T follicular helper cell (primary cell): ENCODE measurements around the gene ABCF2.

Source experiments
- DNase-seq: peaks from one replicate; pipeline ENCODE4 v3.0.0-alpha.2; 2020; ENCODE audit warnings: low read depth

Gene ABCF2

GRCh38 chr7:151225948-151226510, 976 bp downstream of the ABCF2 start:
- DNase-seq, result no peak

GRCh38 chr7:151223728-151224127, 3.3 kb downstream of the ABCF2 start:
- no peak for DNase-seq

- no peak for DNase-seq
Observed at GRCh38 chr7:151218170-151218569, 8.8 kb downstream of the ABCF2 start.

- no peak for DNase-seq
Observed at GRCh38 chr7:151215396-151215795, 11.6 kb downstream of the ABCF2 start.

GRCh38 chr7:151213826-151214225, 13.2 kb downstream of the ABCF2 start:
- no peak for DNase-seq

- no peak for DNase-seq
Observed at GRCh38 chr7:151212626-151213025, 14.4 kb downstream of the ABCF2 start.

GRCh38 chr7:151211155-151211772, 15.7 kb downstream of the ABCF2 start:
- no peak for DNase-seq

DNA sequence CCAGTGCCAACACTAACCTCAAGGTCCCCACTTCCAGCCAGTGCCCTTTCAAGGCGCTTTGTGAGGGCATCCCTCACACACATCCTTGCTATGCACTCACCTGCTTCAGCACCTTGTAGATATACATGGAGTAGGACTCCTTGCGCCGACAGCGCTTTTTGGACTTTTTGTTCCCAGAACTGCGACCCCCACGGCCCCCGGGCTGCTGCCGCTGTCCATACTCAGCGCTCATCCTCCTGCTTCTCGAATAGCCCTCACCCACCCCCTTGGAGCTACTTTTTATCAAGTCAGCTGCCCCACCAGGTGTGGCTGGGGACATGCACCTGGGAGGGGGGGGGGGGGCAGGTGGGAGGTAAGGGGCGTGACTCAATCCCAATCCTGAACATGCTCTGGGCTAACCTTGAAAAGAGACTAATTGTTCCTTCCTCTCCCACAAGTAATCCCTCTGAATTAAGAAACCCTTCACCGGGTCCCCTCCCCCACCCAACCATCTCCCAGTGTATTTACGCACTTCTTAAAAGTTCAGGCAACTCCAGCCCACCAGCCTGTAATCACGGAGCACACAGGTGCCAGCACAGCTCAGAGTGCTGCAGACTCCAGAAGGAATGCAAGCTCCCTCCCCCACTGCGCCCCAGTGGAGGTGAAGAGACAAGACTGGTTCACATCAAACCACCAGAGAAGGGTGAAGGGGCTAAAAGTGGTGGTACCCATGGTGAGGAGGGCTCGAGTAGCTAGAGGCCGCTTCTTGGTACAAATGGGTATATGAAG, 16.7 kb downstream of the ABCF2 start, which contains the start of gene H2BK1:
Gene H2BK1, minus strand, starts transcription at position 402 of the 768 bp plus-strand sequence. Its CDS starts 170 bp downstream, at position 232.
- no peak for DNase-seq

- DNase-seq, result no peak
Observed at GRCh38 chr7:151209588-151209987, 17.4 kb downstream of the ABCF2 start.

GRCh38 chr7:151208253-151208862, 18.6 kb downstream of the ABCF2 start:
- no peak for DNase-seq

DNA sequence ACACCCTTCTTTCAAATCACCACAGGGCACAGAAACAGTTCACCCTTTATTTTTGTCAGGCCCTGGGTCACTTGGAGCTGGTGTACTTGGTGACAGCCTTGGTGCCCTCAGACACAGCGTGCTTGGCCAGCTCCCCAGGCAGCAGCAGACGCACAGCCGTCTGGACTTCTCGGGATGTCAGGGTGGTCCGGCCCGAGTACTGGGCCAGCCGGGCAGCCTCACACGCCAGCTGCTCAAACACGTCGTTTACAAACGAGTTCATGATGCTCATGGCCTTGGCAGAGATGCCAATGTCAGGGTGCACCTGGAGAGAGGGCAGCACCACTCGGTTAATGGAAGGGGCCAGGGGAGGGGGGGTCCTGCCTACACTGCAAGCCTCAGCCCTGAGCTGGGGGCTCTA, 19.2 kb downstream of the ABCF2 start:
- no peak for DNase-seq

DNA sequence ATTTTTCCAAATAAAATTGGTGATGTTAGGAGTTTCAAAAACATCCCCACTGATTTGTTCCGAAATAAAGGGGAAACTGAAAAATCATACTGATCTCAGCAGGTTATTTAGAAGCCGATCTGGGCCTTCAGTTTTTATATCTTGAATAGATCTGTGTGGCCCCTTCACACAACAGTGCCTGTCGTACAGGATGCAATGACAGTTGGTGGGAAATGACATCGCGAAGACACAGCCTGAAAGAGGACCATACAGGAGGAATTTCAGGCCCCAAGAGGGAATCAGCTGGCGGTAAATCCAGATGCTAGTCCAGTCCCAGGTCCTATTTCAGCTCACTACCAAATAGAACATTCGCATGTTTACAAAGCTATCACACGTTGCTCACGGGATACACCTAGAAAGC, 19.7 kb downstream of the ABCF2 start:
- DNase-seq, result no peak

GRCh38 chr7:151206914-151207313, 20.1 kb downstream of the ABCF2 start:
- no peak for DNase-seq

- no peak for DNase-seq
Observed at GRCh38 chr7:151205730-151206129, 21.3 kb downstream of the ABCF2 start.

DNA sequence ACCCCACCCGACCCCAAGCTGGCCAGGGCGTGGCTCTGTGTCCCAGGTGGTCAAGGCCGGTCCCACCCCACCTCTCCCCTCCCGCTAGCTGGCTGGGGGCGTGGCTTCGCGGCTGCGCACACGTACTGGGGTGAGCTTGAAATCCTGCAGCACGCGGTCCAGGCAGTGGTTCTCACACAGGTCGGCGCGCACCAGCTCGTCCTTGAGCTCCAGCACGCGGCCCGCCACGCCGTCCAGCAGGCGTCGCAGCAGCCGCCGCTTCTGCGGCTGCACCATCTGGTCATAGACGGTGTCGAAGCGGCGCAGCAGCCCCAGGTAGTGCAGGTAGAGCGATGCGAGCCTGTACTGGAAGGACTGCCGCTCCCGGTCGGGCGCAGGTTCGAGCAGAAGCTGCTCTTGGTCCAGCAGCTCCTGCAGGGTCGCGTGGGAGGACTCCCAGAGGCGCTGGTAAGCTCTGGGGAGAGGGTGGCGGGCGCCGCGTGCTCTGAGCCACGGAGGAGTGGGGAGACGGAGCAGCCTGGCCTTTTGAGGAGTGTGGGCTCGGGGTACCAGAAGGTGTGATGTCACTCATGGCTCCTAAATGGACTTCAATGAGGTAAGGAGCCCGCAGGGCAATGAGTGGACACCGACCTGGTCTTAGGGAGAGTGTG, 22.5 kb downstream of the ABCF2 start:
- DNase-seq, result no peak

GRCh38 chr7:151202836-151203235, 24.2 kb downstream of the ABCF2 start:
- DNase-seq, result no peak

DNA sequence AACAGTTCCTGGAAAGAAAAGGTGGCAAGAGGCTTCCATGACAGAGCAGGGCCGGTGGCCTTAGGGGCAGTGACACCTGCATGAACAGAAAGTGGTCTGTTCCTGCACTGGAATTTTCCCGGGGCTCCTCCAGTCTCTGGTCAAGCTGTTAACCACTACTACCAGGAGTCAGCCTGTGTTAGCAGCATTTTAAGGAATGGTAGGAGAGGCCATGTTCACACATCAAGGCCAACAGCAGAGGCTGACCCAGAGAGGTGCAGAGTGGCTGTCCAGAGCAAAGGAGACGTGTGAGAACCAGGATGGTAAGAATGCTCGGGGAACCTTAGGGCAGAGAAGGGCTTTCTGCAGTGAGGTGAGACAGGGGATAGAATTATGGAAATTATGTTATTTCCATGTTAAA, 25.3 kb downstream of the ABCF2 start:
- no peak for DNase-seq

- no peak for DNase-seq
Observed at GRCh38 chr7:151201344-151201743, 25.7 kb downstream of the ABCF2 start.

DNA sequence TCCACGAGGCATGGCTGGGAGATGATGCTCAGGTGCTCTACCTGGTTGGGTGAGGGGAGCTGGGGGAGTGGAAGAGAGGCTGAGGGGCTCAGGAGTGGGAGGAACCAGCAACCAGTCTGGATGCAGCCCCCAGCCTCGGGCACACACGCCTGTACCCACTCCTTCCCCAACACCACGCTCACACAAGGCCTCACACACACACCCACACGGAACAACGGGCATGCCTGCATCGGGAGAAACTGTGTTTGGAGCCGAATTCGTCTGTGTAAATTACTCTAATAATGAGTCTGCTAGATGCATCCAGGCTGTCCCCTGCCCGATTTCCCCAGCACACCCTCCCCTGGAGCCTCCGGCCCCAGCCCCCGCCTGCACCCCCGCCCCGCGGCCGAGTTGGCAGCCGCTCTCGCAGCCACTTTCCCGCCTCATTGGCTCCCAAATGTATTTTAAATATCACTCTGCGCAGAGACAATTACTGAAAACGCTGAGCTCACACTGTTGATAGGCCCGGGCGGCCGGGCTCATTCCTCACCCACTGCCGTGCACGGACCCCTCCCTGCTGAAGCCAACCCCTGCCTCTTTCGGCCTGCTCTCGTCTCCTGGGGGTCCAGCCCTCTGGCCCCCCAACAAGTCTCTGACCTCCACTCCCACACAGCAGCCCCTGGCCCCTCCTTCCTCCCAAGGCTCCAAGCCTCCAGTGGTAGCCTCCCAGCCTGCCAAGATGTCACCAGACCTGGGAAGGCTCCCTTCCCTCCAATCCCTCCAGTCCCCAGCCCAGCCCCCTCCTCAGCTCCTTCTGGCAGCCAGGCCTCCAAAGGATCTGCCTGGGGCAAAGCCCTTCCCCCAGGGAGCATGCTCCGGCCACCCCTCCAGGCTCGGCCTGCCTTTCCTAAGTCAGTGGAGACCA, 27.8 kb downstream of the ABCF2 start:
- DNase-seq, result no peak

DNA sequence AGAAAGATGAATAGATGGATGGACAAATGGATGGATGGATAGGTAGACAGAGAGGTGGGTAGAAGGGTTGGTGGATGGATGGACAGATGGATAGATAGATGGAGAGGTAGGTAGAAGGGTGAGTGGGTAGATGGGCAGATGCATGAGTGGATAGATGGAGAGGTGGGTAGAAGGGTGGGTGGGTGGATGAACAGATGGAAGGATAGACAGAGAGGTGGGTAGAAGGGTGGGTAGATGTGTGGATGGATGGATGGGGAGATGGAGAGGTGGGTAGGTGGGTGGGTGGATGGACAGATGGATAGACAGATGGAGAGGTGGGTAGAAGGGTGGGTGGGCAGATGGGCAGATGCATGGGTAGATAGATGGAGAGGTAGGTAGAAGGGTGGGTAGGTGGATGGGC, 29.1 kb downstream of the ABCF2 start:
- DNase-seq, result no peak
